ENCODE data around the gene INPP5J.

Gene INPP5J

DNA sequence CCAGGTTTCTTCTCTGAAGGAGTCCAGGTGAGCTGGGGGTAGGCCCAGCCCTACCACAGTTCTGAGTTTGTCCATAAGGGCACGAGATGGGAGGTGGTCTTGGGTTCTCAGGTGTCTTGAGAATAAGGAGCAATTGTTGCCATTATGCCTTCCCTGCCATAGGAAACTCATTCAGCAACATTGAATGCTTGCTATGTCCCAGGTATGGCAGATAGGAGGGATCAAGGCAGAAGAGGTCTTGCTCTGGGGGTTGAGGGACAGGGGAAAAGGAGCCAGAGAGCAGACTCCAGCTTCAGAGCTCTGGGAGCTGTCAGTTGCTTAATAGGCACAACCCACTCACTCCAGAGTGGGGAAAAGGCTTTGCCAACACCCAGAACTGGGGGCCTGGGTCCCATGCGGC lies 19.7 kb upstream of the INPP5J start:
- DNase-seq = no peak

- DNase-seq = no peak
Observed at GRCh38 chr22:31103899-31104694, 18.7 kb upstream of the INPP5J start.

GRCh38 chr22:31104869-31105268 lies 17.9 kb upstream of the INPP5J start:
- peak; percentile 25 for DNase-seq

GRCh38 chr22:31105282-31105929 lies 17.4 kb upstream of the INPP5J start:
- DNase-seq = no peak

- DNase-seq = no peak
Observed at GRCh38 chr22:31106001-31106571, 16.7 kb upstream of the INPP5J start.

DNA sequence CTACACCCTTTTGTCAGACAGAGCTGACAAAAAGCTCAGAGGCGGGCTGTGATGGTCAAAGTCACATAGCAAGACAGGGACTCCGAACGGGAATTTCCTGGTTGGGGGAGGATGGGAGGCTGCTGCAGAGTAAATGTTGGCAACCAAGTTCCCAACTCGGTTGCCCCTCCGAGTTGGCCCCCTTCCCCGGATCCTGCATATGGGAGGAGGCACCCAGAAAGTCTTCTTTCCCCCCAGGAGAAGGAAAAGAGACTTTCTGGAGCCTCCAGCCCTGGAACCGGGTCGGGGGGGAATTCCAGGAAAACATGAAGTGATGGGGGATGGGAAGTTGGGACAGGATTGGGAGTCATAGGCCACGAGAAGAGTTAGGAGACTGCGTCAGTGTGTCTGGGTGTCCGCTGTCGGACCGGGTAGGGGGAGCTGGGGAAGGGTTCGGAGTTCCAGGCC lies 16.0 kb upstream of the INPP5J start:
- DNase-seq = no peak

DNA sequence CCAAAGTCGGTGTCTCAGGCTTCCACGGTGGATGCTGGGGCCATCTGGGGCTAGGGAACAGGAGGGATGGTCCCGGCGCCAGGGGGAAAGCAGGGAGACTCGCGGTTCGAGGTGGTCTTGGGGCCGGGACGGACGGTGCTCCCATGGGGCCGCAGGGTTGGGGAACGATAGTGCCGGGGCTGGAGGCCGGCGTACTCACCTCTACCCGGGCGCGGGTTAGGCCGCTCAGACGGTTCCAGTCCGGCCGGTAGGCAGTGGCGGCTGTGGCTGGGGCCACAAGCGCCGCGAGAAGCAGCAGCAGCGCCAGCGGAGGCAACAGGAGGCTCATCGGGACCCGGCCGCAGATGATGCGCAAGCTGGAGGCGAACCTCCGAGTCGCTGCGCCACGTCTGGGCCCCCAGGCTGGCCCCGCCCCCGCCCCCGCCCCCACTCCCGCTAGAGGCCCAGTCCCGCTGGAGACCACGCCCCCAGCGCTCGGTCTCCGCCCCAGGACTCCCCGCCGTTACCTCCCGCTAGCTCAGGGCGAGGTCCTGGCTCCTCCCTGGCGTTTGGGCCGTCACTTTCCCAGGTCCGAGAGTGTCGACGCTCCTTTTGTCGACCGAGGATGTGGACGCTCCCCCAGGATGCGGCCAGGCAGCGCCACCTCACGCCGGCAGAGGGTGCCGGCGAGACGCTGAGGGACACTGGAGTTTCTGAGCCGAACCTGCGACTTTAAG lies 15.4 kb upstream of the INPP5J start, which contains the start of gene SELENOM:
Gene SELENOM, minus strand, starts transcription at position 391 of the 716 bp plus-strand sequence. Its CDS starts 63 bp downstream, at position 328.
- peak; percentile 91 for DNase-seq

DNA sequence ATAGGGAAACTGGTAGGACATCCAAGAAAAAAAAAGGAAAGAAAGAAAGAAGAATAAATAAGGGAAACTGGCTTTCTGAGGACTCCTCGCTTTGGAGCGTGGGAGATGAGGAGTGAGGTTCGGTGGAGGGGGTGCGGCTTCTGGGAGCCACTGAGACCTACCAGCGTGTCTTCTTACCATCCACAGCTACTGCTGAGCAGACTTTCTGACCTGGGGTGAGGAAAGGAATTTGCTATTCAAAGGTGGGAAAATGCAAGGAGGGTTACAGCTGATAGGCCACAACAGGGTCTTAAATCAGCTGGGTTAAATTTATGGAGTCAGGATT lies 14.9 kb upstream of the INPP5J start:
- DNase-seq = no peak

DNA sequence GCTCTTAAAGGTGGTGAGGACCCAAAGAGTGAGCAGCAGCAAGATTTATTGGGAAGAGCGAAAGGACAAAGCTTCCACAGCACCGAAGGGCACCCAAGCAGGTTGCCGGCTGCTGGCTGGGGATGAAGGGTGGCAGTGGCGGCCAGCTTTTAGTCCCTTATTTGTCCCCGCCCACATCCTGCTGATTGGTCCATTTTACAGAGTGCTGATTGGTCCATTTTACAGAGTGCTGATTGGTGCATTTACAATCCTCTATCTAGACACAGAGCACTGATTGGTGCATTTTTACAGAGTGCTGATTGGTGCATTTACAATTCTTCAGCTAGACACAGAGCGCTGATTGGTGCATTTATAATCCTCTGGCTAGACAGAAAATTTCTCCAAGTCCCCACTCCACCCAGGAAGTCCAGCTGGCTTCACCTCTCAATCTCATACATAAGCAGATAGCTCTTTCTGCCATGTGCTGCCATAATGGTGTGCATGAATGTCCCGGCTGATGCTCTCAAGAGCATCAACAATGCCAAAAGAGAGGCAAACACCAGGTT lies 10.1 kb upstream of the INPP5J start:
- peak; percentile 1 for DNase-seq

DNA sequence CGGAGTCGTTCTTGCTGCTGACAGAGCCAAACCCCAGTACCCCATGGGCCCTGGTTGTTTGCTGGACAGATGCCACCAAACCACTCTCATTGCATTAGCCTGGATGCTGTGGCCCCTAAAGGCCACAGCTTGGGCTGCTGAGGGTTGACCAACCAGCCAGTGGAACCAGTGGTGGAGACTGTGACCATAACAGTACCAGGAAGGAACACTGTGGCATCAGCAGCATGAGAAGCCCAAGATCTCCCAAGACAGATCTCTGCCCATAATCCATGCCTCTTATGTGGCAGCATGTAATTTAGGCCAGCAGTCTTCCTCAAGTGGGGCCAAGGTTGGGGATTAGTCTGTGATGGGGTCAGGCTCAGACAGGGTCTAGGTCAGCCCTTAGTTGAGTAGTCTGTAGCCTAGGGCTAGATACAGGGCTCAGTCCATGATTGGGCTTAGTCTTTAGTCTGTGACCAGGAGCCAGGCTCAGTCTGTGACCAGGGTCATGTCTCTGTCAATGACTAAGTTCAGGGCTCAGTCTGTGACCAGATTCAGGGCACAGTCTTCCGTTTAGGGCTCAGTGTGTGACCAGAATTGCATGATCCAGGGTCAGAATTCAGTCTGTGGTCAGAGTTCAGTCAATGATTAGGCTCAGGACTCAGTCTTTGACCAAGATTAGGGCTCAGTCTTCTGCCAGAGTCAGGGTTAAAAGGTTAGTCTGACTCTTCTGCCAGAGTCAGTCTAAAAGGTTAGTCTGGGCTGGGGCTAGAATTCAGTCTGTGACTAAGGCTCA lies 4.5 kb upstream of the INPP5J start:
- no peak for DNase-seq

DNA sequence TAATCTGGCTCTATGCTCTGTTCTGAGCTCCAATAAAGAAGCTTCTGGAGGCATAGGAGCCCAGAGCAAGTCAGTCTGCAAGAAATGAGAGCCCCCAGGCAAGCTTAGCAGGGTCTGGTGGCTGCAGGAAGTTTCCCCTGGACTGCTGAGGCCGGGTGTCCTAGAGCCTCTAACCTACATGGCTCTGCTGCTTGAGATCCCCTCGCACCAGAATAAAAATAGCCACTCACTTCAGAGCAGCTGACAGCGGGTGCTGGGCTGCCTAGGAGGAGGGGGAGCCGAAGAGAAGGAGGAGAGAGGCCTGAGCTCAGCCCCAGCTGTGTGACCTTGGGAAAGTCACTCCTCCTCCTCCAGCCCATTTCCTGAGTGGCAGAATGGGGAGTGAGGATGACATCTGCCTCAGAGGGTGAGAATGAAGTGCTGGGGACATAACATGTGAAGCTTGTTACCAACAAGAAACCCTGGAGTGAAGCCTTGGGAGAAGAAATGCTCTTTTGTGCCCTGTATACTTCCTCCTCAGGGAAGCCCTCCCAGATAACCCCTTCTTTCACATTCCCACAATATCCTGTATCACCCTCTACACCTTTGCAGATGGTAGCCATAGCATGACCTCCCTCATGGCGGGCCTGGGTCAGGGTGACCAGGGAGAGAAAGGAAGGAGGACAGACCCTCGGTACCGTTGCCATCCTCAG lies 3.6 kb upstream of the INPP5J start:
- no peak for DNase-seq

GRCh38 chr22:31120230-31120629 lies 2.5 kb upstream of the INPP5J start:
- no peak for DNase-seq

GRCh38 chr22:31120642-31121041 lies 2.1 kb upstream of the INPP5J start:
- DNase-seq = no peak

GRCh38 chr22:31121403-31121802 lies 1.4 kb upstream of the INPP5J start:
- DNase-seq = no peak

DNA sequence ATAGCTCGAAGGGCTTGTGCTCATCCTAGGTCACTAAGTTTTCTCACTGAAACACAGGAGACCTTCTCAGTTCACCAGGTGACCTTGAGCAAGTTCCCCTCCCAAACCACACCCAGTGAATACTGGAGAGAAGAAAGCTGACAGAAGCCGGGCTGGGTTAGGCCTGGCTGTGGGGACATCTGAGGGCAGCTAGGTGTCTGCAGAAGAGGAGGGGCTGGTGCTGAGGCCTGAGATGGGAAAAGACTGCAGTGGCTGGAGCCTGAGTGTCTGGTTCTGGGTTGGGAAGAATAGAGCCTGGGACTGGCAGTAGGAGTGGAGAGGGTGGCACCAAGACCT lies 602 bp upstream of the INPP5J start:
- DNase-seq = no peak

DNA sequence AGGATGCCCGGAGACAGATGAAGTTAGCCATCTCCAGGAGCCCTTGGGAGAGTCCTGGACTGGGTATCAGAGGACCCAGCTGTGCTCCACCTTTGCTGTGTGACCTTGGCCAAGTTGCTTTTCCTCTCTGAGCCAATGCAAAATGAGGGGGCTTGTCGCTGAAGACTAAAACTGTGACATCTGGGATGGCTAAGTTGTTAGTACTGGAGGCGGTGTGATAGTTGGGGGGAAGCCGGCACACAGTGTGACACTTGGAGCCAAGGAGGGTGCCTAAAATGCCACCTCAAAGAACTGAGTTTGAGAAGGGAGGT lies 481 bp downstream of the INPP5J start:
- no peak for DNase-seq

GRCh38 chr22:31124290-31124689 lies 1.5 kb downstream of the INPP5J start:
- DNase-seq = no peak

- no peak for DNase-seq
Observed at GRCh38 chr22:31124811-31125465, 2.2 kb downstream of the INPP5J start.

- DNase-seq = no peak
Observed at GRCh38 chr22:31125521-31126117, 2.9 kb downstream of the INPP5J start.

GRCh38 chr22:31126128-31126868 lies 3.5 kb downstream of the INPP5J start:
- DNase-seq = no peak

DNA sequence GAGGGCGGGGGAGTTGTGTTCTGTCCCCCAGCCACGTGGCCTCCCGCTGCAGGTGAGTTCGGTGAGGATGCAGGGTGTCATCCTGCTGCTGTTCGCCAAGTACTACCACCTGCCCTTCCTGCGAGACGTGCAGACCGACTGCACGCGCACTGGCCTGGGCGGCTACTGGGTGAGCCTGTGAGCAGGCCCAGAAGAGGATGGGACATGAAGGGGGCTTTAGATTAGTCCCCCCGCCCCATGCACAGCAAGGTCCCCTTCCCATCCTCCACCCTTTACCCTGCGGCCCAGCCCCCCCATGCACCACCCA lies 4.1 kb downstream of the INPP5J start:
- no peak for DNase-seq
